ENCODE data around the gene KRTAP10-6. TPM values are rescaled to one million over a fixed set of nuclear protein-coding genes. Genes with fewer than 3 reads are reported as not detected.

The KRTAP10-6 gene
- total and polyA plus RNA-seq, 4 experiments from 2014 or later: not detected

DNA sequence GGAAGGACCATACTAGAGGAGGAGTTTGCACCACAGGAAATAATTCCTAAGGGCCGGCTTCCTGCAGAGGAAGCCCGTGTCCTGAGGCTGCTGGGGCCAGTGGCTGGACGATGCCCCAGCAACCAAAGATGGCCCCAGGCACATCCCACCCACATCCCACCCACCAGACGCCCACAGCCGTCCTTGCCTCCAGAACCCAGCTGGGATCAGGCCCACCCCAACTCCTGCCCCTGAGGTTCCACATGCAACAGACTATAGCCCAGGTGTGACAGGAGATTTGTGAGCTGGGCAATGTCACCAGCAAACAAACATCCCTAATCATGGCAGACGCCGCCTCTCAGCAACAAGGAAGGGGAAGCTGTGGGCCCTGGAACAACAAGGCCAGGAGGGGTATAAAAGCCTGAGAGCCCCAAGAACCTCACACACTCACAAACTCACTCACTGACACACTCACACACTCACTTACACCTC, 34.4 kb upstream of the KRTAP10-6 start, which contains the start of gene KRTAP10-9:
Gene KRTAP10-9, plus strand, starts transcription at position 421 of the 471 bp plus-strand sequence. CDS start 79 bp downstream, outside the sequence.
- peaks cover 26% of the 10 kb centered on the region for H3K4me1 ChIP-seq (ENCODE audit: insufficient read depth, low read length)
- no peaks in the 10 kb centered on the region for H3K36me3 ChIP-seq (ENCODE audit: insufficient read depth, low read length)
- intact Hi-C loops (cut with micrococcal nuclease): no loop called here
- peaks cover 0 to 4% of the 10 kb centered on the region in 2 donors for H3K9me3 ChIP-seq (ENCODE audit: control insufficient read depth in 1 of 2, low read length in 2 of 2)
- Mint-ChIP-seq H3K4me1 (peaks cover 10 to 34% (median 26%) of the 10 kb centered on the region in 4 donors), H3K4me3 (peak within 1 kb of the TSS in 1 of 8 donors; percentile 39), H3K36me3 (peaks cover 17 to 44% of the 10 kb centered on the region in 2 donors), H3K27me3 (no peaks in the 10 kb centered on the region), H3K9me3 (peaks cover 1 to 47% (median 42%) of the 10 kb centered on the region in 8 donors), H3K27ac (peak within 1 kb of the TSS in 2 of 7 donors; percentile 27 to 80)
- H3K27ac ChIP-seq (ENCODE audit: low read depth, low read length): no peak within 1 kb of the TSS
- H3K4me3 ChIP-seq (ENCODE audit: low read length in 2 of 2): no peak within 1 kb of the TSS
- CTCF ChIA-PET (ENCODE audit: partially characterized antibody): interaction anchor here (1.3 kb wide), 1 partner anchor 116 kb away, joined by 3 read pairs; no protein-coding TSS in a partner anchor
- no peak for DNase-seq
- H3K27me3 ChIP-seq (ENCODE audit: insufficient read depth, low read length): no peaks in the 10 kb centered on the region
- POLR2A ChIA-PET (ENCODE audit: partially characterized antibody): interaction anchor here (1.7 kb wide), 1 partner anchor 27 kb away, joined by 4 read pairs; no protein-coding TSS in a partner anchor

DNA sequence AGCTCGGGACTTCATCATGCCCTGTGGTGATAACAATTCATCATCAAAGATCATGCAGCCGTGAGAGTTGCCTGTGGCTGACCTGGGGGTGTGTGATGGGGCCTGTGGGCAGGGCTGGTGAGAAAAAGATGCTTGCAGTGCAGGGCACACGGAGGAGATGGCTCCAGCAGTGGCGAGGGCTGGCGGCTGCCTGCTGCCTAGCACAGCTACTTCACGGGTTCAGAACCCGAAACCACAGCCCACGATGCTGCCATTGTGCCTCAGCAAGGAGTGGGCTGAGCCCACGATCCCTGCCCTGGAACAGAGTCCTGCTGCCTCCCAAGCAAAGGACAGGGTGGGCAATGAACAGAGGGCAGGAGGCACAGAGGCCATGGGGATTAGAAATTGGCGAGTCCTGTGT, 34.0 kb upstream of the KRTAP10-6 start:
- ChIA-PET POLR2A (ENCODE audit: partially characterized antibody) (interaction anchor here (1.2 to 1.7 kb wide), 2 partner anchors 27 to 32 kb away, joined by 4 read pairs; partner anchors contain the start of gene KRTAP12-3), CTCF (ENCODE audit: partially characterized antibody) (interaction anchor here (1.3 kb wide), 1 partner anchor 116 kb away, joined by 3 read pairs; no protein-coding TSS in a partner anchor)
- DNase-seq: no peak
- Histone ChIP-seq H3K36me3 (ENCODE audit: insufficient read depth, low read length) (no peaks in the 10 kb centered on the region), H3K4me1 (ENCODE audit: insufficient read depth, low read length) (peaks cover 26% of the 10 kb centered on the region), H3K27me3 (ENCODE audit: insufficient read depth, low read length) (no peaks in the 10 kb centered on the region), H3K9me3 (ENCODE audit: control insufficient read depth in 1 of 2, low read length in 2 of 2) (peaks cover 0 to 4% of the 10 kb centered on the region in 2 donors), H3K4me3 (ENCODE audit: low read length in 2 of 2) (no peak overlapping the region), H3K27ac (ENCODE audit: low read depth, low read length) (no peak overlapping the region)
- peaks cover 10 to 34% (median 26%) of the 10 kb centered on the region in 4 donors for H3K4me1 Mint-ChIP-seq
- H3K9me3 Mint-ChIP-seq: peaks cover 2 to 43% (median 39%) of the 10 kb centered on the region in 8 donors
- H3K27me3 Mint-ChIP-seq: no peaks in the 10 kb centered on the region
- no peak overlapping the region for H3K27ac Mint-ChIP-seq
- peaks cover 16 to 40% of the 10 kb centered on the region in 2 donors for H3K36me3 Mint-ChIP-seq
- H3K4me3 Mint-ChIP-seq: peak overlapping the region in 1 of 8 donors; percentile 29
- intact Hi-C loops (cut with micrococcal nuclease): no loop called here

DNA sequence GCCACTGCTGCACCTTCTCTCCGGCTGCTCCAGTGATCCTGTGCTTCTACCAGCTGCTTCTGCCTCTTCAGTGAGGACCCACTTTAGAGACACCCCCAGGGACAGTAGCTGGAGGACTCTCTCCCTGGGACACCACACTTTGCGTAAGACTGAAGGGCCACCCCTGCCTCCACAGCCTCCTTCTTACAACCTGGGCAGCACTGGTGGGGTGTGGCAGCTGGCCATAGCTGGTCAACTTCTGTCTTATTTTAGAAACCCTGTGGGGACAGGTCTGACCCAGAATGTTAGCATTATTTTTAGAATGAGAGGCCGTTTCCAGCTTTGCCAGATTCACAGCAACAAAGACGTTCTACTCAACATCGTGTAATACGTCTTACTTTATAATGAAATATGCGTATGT, 33.5 kb upstream of the KRTAP10-6 start:
- Mint-ChIP-seq H3K9me3 (peaks cover 2 to 40% (median 36%) of the 10 kb centered on the region in 8 donors), H3K4me1 (peaks cover 12 to 33% (median 24%) of the 10 kb centered on the region in 4 donors), H3K4me3 (no peak overlapping the region), H3K36me3 (peaks cover 17 to 37% of the 10 kb centered on the region in 2 donors), H3K27me3 (no peaks in the 10 kb centered on the region), H3K27ac (no peak overlapping the region)
- CTCF ChIA-PET (ENCODE audit: partially characterized antibody): interaction anchor here (1.3 kb wide), 2 partner anchors 32 to 117 kb away, joined by 3 to 5 read pairs; partner anchors contain the start of gene KRTAP12-3
- H3K27me3 ChIP-seq (ENCODE audit: insufficient read depth, low read length): no peaks in the 10 kb centered on the region
- H3K4me1 ChIP-seq (ENCODE audit: insufficient read depth, low read length): peaks cover 25% of the 10 kb centered on the region
- no peaks in the 10 kb centered on the region for H3K36me3 ChIP-seq (ENCODE audit: insufficient read depth, low read length)
- intact Hi-C loops (cut with micrococcal nuclease): no loop called here
- H3K27ac ChIP-seq (ENCODE audit: low read depth, low read length): no peak overlapping the region
- no peak overlapping the region for H3K4me3 ChIP-seq (ENCODE audit: low read length in 2 of 2)
- no peak for DNase-seq
- H3K9me3 ChIP-seq (ENCODE audit: control insufficient read depth in 1 of 2, low read length in 2 of 2): peaks cover 0 to 4% of the 10 kb centered on the region in 2 donors
- POLR2A ChIA-PET (ENCODE audit: partially characterized antibody): interaction anchor here (1.2 to 1.7 kb wide), 2 partner anchors 28 to 32 kb away, joined by 4 read pairs; partner anchors contain the start of gene KRTAP12-3

DNA sequence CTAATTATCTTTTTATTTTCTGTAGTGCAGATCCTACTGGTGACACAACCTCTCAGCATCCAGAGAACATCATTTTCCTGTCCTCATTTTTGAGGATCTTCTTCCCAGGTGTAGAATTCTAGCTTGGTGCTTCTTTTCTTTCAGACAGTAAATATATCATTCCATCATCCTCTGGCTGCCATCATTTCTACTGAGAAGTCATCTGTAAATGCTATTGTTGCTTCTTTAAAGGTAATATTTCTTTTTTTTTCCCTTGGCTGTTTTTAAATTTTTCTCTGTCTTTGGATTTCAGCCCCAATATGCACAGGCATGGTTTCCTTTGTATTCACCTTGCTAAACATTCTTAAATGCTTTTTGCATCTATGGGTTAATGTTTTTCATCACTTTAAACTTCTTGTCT, 31.3 kb upstream of the KRTAP10-6 start:
- Mint-ChIP-seq H3K27ac (peak overlapping the region in 1 of 7 donors; percentile 68), H3K36me3 (peaks cover 26 to 46% of the 10 kb centered on the region in 2 donors), H3K4me1 (peaks cover 23 to 37% (median 29%) of the 10 kb centered on the region in 4 donors), H3K27me3 (no peaks in the 10 kb centered on the region), H3K9me3 (peaks cover 2 to 49% (median 42%) of the 10 kb centered on the region in 8 donors), H3K4me3 (no peak overlapping the region)
- Histone ChIP-seq H3K4me3 (ENCODE audit: low read length in 2 of 2) (no peak overlapping the region), H3K27me3 (ENCODE audit: insufficient read depth, low read length) (no peaks in the 10 kb centered on the region), H3K4me1 (ENCODE audit: insufficient read depth, low read length) (peaks cover 20% of the 10 kb centered on the region), H3K36me3 (ENCODE audit: insufficient read depth, low read length) (no peaks in the 10 kb centered on the region), H3K9me3 (ENCODE audit: control insufficient read depth in 1 of 2, low read length in 2 of 2) (no peaks in the 10 kb centered on the region), H3K27ac (ENCODE audit: low read depth, low read length) (no peak overlapping the region)
- intact Hi-C loops (cut with micrococcal nuclease): no loop called here
- DNase-seq: no peak
- POLR2A ChIA-PET (ENCODE audit: partially characterized antibody): interaction anchor here (1.3 to 5.4 kb wide), 2 partner anchors 34 to 35 kb away, joined by 3 to 89 read pairs; partner anchors contain the start of gene KRTAP12-3
- CTCF ChIA-PET (ENCODE audit: partially characterized antibody): no interaction called here

DNA sequence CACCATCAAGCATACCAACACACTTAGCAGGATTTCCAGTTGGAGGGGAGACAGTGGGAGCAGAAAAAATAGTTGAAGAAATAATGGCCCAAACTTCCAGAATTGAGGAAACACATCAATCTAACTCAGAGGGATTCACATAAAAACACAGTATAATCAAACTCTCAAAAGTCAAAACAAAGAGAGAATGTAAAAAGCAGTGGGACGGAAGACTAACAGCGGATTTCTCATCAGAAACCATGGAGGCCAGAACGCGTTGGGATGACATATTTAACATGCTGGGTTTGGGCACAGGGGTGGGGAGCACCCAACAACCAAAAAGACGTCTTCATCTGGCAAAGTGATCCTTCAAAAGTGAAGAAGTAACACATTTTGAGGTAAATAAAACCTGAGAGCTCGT, 27.6 kb upstream of the KRTAP10-6 start:
- Histone ChIP-seq H3K4me1 (ENCODE audit: insufficient read depth, low read length) (peaks cover 43% of the 10 kb centered on the region), H3K9me3 (ENCODE audit: control insufficient read depth in 1 of 2, low read length in 2 of 2) (no peaks in the 10 kb centered on the region), H3K4me3 (ENCODE audit: low read length in 2 of 2) (no peak overlapping the region), H3K27me3 (ENCODE audit: insufficient read depth, low read length) (no peaks in the 10 kb centered on the region), H3K27ac (ENCODE audit: low read depth, low read length) (no peak overlapping the region), H3K36me3 (ENCODE audit: insufficient read depth, low read length) (no peaks in the 10 kb centered on the region)
- peaks cover 26 to 43% of the 10 kb centered on the region in 2 donors for H3K36me3 Mint-ChIP-seq
- H3K27me3 Mint-ChIP-seq: no peaks in the 10 kb centered on the region
- peak overlapping the region; percentile 50 to 96 (median 93) for H3K27ac Mint-ChIP-seq
- H3K4me3 Mint-ChIP-seq: peak overlapping the region in 4 of 8 donors; percentile 22 to 81 (median 56)
- H3K4me1 Mint-ChIP-seq: peaks cover 31 to 61% (median 47%) of the 10 kb centered on the region in 4 donors
- peaks cover 2 to 48% (median 42%) of the 10 kb centered on the region in 8 donors for H3K9me3 Mint-ChIP-seq
- ChIA-PET CTCF (ENCODE audit: partially characterized antibody) (interaction anchor here (0.7 to 2.8 kb wide), 5 partner anchors 12 to 123 kb away, joined by 3 to 19 read pairs (median 8); partner anchors contain the start of gene KRTAP12-4), POLR2A (ENCODE audit: partially characterized antibody) (interaction anchor here (1.1 to 5.4 kb wide), 7 partner anchors 11 to 109 kb away, joined by 3 to 89 read pairs (median 16); partner anchors contain the start of genes KRTAP12-2, KRTAP12-3 and KRTAP12-4)
- intact Hi-C loops (cut with micrococcal nuclease): loop anchor here (1.0 to 10.0 kb wide), 2 partner anchors 37 to 75 kb away; partner anchors contain the start of genes KRTAP10-1 and KRTAP12-3
- DNase-seq: no peak

DNA sequence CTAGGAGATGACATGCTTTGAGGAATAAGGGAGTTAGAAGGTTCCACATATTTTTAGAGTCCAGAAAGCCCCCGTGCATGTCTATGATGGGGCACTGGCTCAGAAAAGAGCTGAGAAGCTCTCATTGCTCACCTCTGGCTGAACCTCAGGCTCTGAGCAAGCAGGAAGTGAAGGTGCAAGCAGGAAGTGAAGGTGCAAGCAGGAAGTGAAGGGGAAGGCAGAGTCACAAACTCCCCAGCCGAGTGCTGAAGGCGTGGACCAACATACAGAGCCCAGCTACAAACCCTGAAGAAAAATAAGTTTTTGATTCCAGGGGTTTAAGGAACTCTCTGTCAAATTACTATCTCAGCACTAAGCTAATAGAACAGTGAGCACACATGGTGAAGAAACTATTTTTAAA, 26.6 kb upstream of the KRTAP10-6 start:
- H3K9me3 ChIP-seq (ENCODE audit: control insufficient read depth in 1 of 2, low read length in 2 of 2): no peaks in the 10 kb centered on the region
- CTCF ChIA-PET (ENCODE audit: partially characterized antibody): interaction anchor here (0.9 to 2.8 kb wide), 11 partner anchors 11 to 124 kb away, joined by 3 to 19 read pairs (median 6); partner anchors contain the start of genes KRTAP12-3 and KRTAP12-4
- peak overlapping the region; percentile 40 for H3K27ac ChIP-seq (ENCODE audit: low read depth, low read length)
- H3K4me1 ChIP-seq (ENCODE audit: insufficient read depth, low read length): peaks cover 43% of the 10 kb centered on the region
- Mint-ChIP-seq H3K27ac (peak overlapping the region; percentile 83 to 96 (median 93)), H3K27me3 (no peaks in the 10 kb centered on the region), H3K4me1 (peaks cover 31 to 60% (median 50%) of the 10 kb centered on the region in 4 donors), H3K36me3 (peaks cover 24 to 35% of the 10 kb centered on the region in 2 donors), H3K4me3 (peak overlapping the region; percentile 39 to 81 (median 68)), H3K9me3 (peaks cover 2 to 41% (median 34%) of the 10 kb centered on the region in 8 donors)
- DNase-seq: peak; percentile 72 to 80 (median 78)
- intact Hi-C loops (cut with micrococcal nuclease): loop anchor here (1.0 to 10.0 kb wide), 2 partner anchors 38 to 74 kb away; partner anchors contain the start of genes KRTAP10-1 and KRTAP12-3
- POLR2A ChIA-PET (ENCODE audit: partially characterized antibody): interaction anchor here (0.7 to 5.4 kb wide), 15 partner anchors 12 to 255 kb away, joined by 3 to 89 read pairs (median 5); partner anchors contain the start of genes KRTAP10-12, KRTAP12-2, KRTAP12-3 and KRTAP12-4
- no peaks in the 10 kb centered on the region for H3K36me3 ChIP-seq (ENCODE audit: insufficient read depth, low read length)
- no peaks in the 10 kb centered on the region for H3K27me3 ChIP-seq (ENCODE audit: insufficient read depth, low read length)
- peak overlapping the region in 1 of 2 donors; percentile 12 for H3K4me3 ChIP-seq (ENCODE audit: low read length in 2 of 2)
